GM18861 (cell line): Measurements from ENCODE around the gene ADRA2B.
"Not testable (repeated sequence)": the region's sequence is repeated elsewhere in the genome, so short reads cannot be mapped to it uniquely, and the experiment has no call there.

Experiments
- ATAC-seq: cut with Tn5 transposase; IDR thresholded peaks from one replicate; pipeline ENCODE4 v1.9.1; 2021; ENCODE audit not compliant: unreplicated experiment

ADRA2B gene

DNA sequence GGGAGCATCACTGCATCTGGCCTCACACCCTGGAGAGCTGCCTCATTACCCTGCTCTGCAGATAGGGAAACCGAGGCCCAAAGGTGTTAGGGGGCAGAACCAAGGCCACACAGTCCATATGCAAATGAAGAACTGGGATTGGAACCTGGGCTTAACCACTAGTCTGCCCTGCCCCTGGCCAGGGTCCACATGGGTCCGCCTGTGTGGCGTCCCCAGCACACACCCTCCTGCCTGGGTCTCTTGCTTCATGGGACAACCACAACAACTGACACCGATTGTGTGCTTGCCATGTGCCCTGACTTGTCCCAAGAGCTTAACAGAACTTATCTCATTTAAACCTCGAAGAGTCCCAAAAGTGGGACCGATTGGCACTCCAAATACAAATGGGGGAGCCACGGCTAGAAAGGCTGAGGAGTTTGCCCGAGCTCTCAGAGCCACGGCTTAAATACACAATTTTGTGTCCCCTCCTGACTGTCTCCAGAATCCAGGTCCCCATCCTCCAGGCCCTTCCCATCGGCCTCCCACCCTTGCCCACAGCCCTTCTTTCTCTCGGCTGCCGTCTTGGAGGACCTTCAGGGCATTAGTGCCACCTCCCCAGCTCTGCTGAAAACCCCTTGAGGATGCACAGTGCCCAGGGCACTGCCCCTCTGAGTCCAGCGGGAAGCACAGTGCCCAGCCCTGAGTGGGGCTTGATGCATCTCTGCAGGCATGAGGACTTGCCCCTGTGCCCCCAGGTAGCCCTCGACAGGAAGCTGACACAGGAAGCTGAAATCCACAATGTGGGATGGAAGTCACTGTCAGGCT is 34.6 kb upstream of the ADRA2B start:
- no peak for ATAC-seq

DNA sequence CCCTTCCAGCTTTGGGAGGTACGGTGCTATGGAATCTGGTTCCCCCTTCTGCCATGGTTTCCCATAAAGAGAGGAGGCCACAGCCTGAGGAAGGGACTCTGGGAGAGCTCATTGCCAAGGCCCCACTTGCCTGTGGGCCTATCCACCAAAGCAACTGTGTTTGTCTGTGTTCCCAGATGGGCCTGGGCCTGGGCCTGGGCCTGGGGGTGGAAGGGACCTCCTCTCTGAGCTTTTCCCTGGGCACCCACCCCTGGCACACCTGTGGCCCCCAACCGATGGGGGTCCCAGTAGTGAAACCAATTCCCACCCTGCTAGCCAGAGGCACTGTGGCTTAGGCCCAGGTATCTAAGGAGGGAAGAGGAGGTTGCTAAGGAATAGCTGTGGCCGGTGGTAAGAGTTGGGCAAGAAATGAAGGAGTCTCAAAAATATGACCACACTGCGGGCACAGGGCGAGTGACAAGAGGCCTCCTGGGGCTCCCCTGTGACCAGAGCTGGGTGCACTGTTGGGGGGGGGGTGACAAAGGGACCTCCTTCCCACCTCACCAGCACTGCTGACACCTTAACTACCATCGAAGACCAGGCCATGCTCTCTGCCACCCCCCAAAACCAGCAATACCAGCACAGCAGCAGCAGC is 33.8 kb upstream of the ADRA2B start:
- ATAC-seq: no peak

DNA sequence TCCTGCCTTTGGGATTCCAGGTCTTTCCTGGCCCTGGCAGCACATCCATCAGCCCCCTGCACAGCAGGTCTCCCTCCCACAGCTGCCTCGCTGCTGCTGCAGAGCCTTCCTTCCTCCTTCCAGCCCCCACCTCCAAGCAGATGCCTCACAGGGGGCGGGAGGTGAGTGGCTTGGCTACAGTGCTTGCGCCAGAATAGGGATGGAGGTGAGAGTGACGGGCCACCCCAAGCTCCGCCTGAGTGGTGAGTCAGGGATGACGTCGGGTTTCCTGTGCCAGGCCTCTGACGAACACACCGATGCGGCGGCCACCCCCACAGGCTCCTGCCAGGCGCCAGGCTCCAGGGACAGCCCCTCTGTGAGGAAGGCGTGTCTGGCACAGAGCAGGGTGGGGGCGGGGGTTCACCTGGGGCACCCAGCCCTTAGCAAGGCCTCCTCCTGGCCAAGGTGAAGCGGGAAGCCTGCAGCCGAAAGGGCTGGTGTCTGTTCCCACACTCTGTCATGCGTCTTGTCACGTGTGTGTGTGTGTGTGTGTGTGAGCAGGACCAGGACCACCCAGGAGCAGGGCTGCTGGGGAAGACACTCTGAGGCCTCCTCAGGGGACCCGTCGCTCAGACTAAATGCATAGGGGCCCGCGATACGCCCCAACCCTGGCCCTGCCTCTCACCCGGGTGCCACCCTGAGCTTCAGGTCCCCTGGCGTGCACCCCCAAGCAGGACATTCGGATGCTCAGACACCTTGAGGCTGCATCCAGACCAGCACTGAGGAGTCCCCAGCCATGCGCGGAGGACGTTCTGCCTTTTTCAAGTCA is 32.2 kb upstream of the ADRA2B start:
- ATAC-seq: peak; percentile 38

DNA sequence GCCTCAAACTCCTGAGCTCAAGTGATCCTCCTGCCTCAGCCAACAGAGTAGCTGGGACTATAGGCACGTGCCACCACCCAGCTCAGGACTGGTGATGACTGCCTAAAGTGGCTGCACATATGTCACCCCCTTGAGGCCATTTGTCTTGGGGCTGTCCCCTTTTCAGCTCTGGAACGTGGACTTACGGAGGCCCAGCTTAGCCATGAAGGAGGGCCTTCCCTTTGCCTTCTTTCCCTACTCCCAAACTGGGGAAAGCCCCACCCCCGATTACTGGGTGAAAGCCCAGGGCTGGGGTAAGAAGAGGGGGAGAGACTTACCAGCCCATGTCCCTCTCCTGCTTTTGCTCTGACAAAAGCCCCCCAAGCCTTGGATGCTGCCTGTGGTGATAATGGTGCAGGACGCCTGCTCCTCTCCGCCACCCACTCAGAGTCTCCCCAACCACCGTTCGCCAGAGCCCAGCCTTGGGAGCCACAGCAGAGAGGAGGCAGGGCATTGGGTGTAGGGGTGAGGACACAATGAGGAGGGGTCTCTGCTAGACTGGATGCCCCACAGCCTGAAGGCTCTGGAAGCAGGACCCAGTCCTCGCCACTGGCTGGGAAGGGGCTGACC is 31.3 kb upstream of the ADRA2B start:
- ATAC-seq: no peak

DNA sequence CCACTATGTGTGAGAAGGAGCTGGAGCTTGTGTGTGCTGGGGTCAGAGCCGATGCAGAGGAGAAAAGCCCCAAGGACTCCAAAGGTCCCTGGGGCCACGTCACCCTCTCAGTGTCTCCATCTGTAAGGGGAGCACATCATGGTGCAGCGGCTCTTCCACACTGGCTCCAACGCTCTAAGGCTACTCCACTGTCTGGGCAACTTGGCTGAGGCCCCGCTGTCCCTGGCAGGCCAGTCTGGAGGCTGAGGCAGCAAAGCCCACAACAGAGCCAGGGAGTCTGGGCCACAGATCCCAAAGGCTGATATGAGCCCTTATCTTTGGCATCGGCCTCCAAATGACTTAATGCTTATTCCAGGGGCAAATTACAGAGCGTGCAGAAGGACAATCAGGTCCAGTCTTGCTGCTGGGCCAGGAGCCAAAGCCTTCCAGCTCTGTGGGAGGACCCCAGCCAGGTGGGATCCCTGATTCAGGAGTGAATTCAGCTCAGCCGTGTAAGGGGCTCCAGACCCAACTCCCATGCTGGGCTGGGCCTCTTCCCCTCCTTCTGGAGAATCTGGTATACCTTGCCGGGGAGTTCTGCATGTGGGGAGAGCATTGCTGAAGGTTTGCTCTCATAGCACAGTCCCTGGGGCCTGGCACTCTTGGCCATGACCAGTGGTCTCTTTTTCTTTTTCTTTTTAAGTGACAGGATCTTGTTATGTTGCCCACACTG is 30.7 kb upstream of the ADRA2B start:
- no peak for ATAC-seq

DNA sequence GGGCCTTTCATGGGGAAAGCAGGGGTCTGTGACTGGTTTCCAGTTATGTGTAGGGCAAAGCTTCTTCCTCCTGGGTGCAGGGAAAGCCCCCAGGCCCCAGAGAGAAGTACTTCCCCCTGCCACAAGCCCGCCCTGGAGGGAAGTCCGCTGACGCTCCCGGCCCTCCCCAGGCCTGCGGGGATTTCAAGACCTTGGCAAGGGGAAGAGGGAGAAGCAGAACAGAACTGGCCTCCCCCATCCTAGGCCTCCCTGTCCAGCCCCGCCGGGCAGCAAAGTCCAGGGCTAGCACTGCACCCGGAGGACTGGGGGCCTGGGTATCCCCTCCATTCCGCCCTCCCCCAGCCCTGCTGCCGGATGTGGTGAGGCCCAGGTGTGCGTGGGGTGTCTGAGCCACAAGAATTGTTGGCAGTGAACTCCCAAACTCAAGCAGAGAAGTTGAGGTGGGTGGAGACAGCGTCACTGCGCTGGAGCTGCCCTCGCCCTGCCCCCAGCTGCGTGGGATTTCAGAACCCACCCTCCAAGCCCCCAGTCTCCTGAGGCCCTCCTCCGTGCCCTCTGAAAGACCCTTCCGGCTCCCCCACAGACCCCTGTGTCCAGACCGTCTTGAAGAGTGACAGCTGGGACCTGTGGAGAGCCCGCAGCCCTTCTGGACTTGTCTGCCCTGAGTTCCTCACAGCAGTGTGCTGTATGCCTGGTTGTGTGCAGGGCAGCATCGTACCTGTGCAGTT is 29.9 kb upstream of the ADRA2B start:
- ATAC-seq: peak; percentile 20

DNA sequence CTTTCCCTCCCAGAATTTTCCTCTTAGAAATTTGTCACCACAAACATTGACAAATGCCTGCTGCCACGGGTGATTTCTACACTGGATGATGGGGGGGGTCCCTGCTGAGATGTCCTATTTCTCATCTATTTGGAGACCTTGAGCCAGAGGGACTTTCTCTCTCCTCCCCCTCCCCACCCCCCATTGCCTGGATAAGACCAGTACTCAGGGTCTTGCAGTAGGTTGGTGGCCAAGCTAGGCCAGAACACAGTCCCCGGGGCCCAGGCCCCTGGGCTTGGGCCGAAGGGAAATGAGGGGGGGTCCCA is 29.4 kb upstream of the ADRA2B start:
- ATAC-seq: no peak

DNA sequence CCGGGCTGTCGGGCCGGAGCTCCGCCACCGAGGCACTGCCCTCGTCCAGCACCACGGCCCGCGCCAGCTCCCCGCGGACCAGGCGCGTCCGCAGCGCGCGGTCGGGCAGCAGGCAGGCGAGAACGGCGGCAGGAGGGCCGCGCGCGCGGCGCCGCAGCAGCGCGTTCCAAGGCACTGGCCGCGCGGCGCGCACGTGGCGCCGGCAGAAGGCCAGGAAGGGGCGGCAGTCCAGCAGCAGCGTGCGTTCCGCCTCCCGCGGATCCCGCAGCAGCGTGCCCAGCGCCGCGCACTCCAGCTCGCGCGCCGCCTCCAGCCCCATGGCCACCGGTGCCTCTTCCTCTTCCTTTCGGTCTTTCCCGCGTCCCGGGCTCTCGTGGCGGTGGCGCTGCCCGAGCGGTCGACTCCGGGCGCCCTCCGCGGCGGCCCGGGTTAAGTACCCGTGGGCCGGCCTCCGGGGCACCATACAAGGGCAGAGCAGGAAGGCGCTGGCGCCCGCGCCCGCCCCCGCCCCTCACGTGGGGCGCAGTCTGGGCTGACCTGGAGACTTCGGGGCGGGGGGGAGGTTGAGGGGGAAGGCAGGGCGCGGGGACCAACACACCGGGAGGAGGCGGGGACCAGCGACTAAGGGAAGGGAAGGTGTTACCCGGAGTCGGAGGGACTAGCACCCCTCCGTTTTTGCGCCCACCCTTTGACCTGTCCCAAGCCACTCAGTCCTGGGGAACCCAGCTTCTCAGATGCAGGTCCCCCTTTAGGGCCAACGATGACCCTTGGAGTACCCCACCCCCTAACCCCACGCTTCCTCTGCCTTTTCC is 28.9 kb upstream of the ADRA2B start, which contains the start of gene DUSP2:
Gene DUSP2 (minus strand): TSS at position 405 of the 812 bp plus-strand sequence. CDS start 86 bp downstream, at position 319.
- peak; percentile 37 for ATAC-seq

DNA sequence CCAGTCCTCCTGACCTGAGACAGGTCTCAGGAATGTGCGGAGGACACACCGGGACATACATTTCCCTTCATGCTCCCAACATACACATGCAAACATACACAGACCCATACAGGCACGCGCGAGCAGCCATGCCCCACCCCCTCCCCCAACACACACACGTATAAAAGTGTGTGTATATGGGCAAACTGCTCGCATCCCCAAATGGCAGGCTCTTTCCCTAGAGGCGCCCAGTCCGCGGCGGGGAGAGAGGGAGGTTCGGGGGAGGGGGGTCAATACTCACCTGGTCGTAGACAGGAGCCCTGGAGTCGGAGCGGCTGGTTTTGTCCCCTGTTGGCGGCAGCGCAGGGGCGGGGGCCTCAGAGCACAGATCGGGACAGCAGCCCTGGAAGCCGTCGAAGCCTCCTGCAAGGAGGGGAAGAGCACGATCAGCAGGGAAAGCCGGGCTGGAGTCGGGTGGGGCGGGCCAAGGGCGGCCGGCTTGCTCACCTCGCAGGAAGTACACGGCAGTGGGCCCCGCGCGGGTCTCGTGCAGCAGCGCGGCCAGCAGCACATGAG is 28.2 kb upstream of the ADRA2B start:
- no peak for ATAC-seq

DNA sequence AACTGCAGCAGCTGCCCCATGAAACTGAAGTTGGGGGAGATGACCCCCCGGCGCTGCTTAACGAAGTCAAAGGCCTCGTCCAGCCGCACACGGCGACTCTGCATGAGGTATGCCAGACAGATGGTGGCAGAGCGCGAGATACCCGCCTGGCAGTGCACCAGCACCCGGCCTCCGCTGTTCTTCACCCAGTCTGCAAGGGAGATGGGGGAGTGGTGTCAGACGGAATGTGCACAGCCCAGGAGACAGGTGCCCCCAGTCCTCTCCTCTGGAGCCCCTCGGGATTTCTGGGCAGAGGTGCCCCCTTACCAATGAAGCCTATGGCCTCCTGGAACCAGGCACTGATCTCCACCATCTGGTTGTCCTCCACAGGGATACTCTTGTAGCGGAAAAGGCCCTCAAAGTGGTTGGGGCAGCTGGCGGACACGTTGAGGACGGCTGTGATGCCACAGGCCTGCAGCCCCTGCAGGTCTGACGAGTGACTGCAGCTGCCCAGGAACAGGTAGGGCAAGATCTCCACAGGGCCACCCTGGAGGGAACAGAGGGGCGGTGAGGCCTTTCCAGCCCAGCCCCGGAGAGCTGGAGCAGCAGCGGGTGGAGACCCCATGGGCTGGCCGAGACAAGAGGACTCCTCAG is 27.6 kb upstream of the ADRA2B start:
- no peak for ATAC-seq

DNA sequence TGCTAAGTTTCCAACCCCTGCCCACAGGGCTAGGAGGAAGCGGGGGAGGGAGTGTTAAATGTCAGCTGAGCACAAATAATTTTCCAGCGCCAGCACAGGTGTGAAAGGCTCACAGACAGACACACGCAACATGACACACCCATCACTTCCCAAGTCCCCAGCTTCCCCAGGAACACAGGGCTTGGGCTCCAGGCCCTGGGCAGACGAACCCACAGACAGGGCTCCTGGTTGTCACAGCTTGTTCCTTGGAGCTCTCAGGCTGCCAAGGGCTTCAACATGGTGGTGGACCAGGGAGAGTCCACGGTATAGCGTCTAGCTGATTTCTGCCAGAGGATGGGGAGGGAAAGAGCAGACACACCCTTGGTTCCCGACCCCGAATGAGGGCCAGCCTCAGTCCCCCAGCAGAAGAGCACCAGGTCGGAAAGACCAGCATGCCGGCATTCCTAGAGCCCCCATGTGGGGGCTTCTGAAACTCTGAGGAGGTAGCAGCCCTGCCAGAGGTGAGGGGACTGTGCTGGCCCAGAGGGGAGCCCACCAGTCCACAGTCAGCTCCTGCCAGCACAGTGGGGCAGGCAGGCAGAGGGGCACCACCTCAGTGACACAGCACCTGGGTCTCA is 27.0 kb upstream of the ADRA2B start:
- ATAC-seq: no peak

DNA sequence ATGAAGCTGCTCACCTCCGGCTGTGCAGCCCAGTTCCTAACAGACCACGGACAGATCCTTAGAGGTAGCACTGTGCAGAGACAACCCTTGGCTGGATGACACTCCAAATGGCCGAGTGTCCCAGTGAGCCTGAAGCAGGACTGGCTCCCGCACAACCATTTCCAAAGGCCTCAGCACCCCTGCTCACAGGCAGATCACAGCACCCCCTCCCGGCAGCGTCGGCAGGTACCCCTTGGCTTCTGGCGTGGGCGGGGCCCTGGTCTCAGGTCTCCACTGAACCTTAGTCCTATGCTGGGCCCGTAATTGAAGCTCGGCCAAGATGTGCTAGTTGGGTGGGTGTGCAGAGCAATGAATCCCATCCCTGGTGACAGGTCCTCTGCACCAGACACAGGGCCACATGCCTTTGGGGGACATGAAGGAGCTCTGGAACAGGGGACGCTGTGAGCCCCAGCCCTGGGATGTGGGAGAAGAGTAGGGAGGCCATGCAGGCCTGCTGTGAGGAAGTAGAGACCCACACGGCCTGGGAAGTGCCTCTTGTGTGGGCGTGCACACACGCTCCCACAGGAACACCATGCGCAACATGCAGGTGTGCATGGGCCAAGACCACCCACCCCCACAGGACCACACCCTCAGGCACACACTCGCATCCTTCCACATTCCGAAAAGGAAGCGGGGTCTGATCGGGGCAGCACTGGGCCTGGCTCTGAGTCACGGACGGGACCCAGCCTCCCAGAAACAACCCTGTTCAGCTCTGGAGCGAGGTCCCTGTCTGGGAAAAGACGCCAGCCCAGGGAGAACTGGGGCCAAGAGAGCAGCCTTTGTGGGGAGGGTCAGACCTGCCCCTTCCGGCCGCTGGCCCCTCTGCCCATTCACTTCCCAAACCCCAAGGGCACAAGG is 26.1 kb upstream of the ADRA2B start:
- ATAC-seq: no peak

DNA sequence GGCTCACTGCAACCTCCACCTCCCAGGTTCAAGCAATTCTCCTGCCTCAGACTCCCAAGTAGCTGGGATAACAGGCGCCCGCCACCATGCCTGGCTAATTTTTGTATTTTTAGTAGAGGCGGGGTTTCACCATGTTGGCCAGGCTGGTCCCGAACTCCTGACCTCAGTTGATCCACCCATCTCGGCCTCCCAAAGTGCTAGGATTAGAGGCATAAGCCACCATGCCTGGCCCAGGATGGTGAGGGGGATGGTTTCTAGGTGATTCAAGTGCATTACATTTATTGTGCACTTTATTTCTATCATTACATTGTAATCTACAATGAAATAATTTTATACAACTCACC is 25.2 kb upstream of the ADRA2B start:
- not testable (repeated sequence) for ATAC-seq

DNA sequence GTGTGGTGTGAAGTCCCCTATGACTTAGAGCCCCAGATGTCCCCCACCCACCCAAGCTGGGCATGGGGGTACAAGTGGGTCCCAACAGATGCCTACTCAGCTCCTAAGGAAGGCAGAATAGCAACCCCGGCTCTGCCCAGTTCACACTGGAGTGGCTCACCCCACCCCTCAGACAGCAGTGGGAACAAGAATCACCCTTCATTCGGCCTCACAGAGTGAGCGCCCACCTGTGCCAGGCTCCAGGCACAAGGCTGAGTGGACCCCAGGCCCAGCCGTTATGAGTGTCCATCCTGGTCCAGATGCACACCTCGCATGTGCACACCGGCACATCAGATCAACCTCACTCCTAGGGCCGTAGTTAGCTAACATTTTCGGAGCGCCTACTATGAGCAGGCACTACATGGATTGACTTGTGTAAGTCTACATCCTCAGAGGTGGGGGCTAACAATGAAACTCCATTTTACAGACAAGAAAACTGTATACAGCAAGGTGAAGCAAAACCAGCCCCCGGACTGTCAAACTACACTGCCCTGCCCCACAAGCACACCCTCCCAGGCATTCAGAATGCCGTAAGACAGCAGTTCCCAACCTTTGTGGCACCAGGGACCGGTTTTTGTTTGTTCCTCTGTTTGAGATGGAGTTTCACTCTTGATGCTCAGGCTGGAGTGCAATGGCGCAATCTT is 24.7 kb upstream of the ADRA2B start:
- ATAC-seq: no peak

DNA sequence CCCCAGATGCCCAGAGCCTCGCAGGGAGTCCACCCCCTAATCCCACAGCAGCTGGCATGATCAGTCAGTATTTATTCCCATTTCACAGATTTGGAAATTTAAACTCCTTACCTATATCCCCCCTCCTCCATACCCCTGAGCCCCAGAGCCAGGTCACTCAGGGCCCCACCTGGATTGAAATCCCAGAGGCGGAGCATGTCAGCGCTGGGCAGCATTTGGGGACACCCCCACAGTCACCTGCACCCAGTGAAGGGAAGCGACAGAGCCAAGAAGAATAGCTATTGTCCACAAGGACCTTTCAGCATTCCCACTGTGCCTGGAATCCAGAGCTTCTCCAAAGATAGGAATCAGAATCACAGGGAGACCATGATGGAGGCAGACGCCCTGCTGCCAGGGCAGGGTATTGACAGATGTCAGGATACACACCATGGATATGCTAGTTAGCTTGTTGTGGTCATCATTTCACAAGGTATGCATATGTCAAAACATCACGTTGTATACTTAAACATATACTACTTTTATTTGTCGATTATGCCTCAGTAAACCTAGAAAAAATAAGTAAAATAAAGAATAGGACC is 22.9 kb upstream of the ADRA2B start:
- no peak for ATAC-seq
